Mesenchymal stem cell (in vitro differentiated cells and primary cell): ENCODE data around the gene SYMPK.

Source experiments
- DNase-seq: peaks from one replicate; pipeline ENCODE4 v3.0.0-alpha.2; 2013
- H2AFZ ChIP-seq: one replicate; pipeline ENCODE4 v1.6.1; 2013; ENCODE audit warnings: low read depth, mild to moderate bottlenecking, control low read depth, inconsistent platforms, low read length, moderate library complexity
- H2AK5ac ChIP-seq: 2 replicates; pipeline ENCODE4 v1.6.1; 2013; ENCODE audit warnings: low read length, moderate library complexity, mild to moderate bottlenecking, inconsistent platforms; ENCODE audit not compliant: severe bottlenecking
- H2BK120ac ChIP-seq: one replicate; pipeline ENCODE4 v1.6.1; 2013; ENCODE audit warnings: low read depth, mild to moderate bottlenecking, inconsistent platforms, low read length, moderate library complexity
- H2BK12ac ChIP-seq, 2 experiments: one replicate each; pipeline ENCODE4 v1.6.1; 2013; ENCODE audit warnings: inconsistent platforms in 2 of 2, low read length in 2 of 2, mild to moderate bottlenecking in 2 of 2, moderate library complexity in 2 of 2, control low read depth in 1 of 2
- H2BK15ac ChIP-seq: one replicate; pipeline ENCODE4 v1.6.1; 2013; ENCODE audit warnings: mild to moderate bottlenecking, low read depth, inconsistent platforms; ENCODE audit not compliant: poor library complexity, severe bottlenecking
- H2BK5ac ChIP-seq: 2 replicates; pipeline ENCODE4 v1.6.1; 2013; ENCODE audit warnings: low read depth, mild to moderate bottlenecking, low read length, control low read depth, inconsistent platforms; ENCODE audit not compliant: poor library complexity, severe bottlenecking
- H3K14ac ChIP-seq, 2 experiments: one replicate each; pipeline ENCODE4 v1.6.1; 2013; ENCODE audit warnings: inconsistent platforms in 2 of 2, low read length in 2 of 2, control low read depth in 1 of 2, mild to moderate bottlenecking in 1 of 2, moderate library complexity in 1 of 2
- H3K18ac ChIP-seq, 2 experiments: one replicate each; pipeline ENCODE4 v1.6.1; 2013; ENCODE audit warnings: inconsistent platforms in 2 of 2, low read length in 2 of 2, control low read depth in 1 of 2, low read depth in 1 of 2, mild to moderate bottlenecking in 1 of 2
- H3K23ac ChIP-seq, 2 experiments: one replicate each; pipeline ENCODE4 v1.6.1; 2013; ENCODE audit warnings: inconsistent platforms in 2 of 2, low read length in 2 of 2, mild to moderate bottlenecking in 2 of 2, moderate library complexity in 2 of 2, control low read depth in 1 of 2
- H3K27ac ChIP-seq: 2 replicates; pipeline ENCODE4 v1.5.1; 2013; ENCODE audit warnings: mild to moderate bottlenecking, moderate library complexity, low read length, control low read depth, inconsistent platforms; ENCODE audit not compliant: poor library complexity, severe bottlenecking
- H3K27me3 ChIP-seq, 2 experiments: 2 replicates each; pipeline versions ENCODE4 v1.6.1 to v1.7.0; 2013; ENCODE audit warnings: low read length in 2 of 2, mild to moderate bottlenecking in 2 of 2, moderate library complexity in 2 of 2, control low read depth in 1 of 2, inconsistent platforms in 1 of 2; ENCODE audit not compliant: control insufficient read depth in 1 of 2, insufficient read depth in 1 of 2
- H3K36me3 ChIP-seq, 2 experiments: 2 replicates each; pipeline versions ENCODE4 v1.6.1 to v1.7.0; 2013; ENCODE audit warnings: low read length in 2 of 2, control low read depth in 1 of 2, inconsistent platforms in 1 of 2, low read depth in 1 of 2, mild to moderate bottlenecking in 1 of 2; ENCODE audit not compliant: insufficient read depth in 2 of 2, control insufficient read depth in 1 of 2
- H3K4ac ChIP-seq, 2 experiments: one replicate each; pipeline ENCODE4 v1.6.1; 2013; ENCODE audit warnings: inconsistent platforms in 2 of 2, low read length in 2 of 2, mild to moderate bottlenecking in 2 of 2, moderate library complexity in 2 of 2, control low read depth in 1 of 2, low read depth in 1 of 2
- H3K4me1 ChIP-seq: 2 replicates; pipeline ENCODE4 v1.6.1; 2013; ENCODE audit warnings: low read depth, low read length, control low read depth; ENCODE audit not compliant: control insufficient read depth, insufficient read depth
- H3K4me2 ChIP-seq: 2 replicates; pipeline ENCODE4 v1.6.1; 2013; ENCODE audit warnings: low read length, mild to moderate bottlenecking, inconsistent platforms; ENCODE audit not compliant: poor library complexity, severe bottlenecking
- H3K4me3 ChIP-seq, 2 experiments: 2 replicates each; pipeline versions ENCODE4 v1.5.1 to v1.7.0; 2013; ENCODE audit warnings: low read length in 2 of 2, mild to moderate bottlenecking in 2 of 2, control low read depth in 1 of 2, low read depth in 1 of 2; ENCODE audit not compliant: insufficient read depth in 1 of 2
- H3K79me1 ChIP-seq: replicated peaks from 2 replicates; pipeline ENCODE4 v1.6.1; 2013; ENCODE audit warnings: mild to moderate bottlenecking, control low read depth, low read length, inconsistent platforms; ENCODE audit not compliant: poor library complexity, severe bottlenecking
- H3K9ac ChIP-seq: 2 replicates; pipeline ENCODE4 v1.7.0; 2013; ENCODE audit warnings: mild to moderate bottlenecking, low read length, moderate library complexity
- H3K9me3 ChIP-seq: 2 replicates; pipeline ENCODE4 v1.7.0; 2013; ENCODE audit warnings: mild to moderate bottlenecking, low read length; ENCODE audit not compliant: control insufficient read depth
- H4K8ac ChIP-seq: one replicate; pipeline ENCODE4 v1.6.1; 2013; ENCODE audit warnings: inconsistent platforms, mild to moderate bottlenecking, low read length, moderate library complexity
- H4K91ac ChIP-seq: one replicate; pipeline ENCODE4 v1.6.1; 2013; ENCODE audit warnings: mild to moderate bottlenecking, low read length, inconsistent platforms
- WGBS: methylation state at CpG from one replicate; pipeline ENCODE4 v1.1.7; 2013; ENCODE audit warnings: mixed read lengths; 5-methylcytosine and 5-hydroxymethylcytosine counted together

Gene SYMPK

GRCh38 chr19:45821103-45821521 lies 41.8 kb downstream of the SYMPK start:
- no peak overlapping the region for H3K4me3 ChIP-seq
- WGBS: 97% methylated on average over 8 of the region's 8 CpGs

GRCh38 chr19:45820413-45821102 lies 42.4 kb downstream of the SYMPK start:
- Histone ChIP-seq H2BK15ac (no peak overlapping the region), H3K79me1 (peaks cover 3% of the 10 kb centered on the region), H2BK120ac (no peak overlapping the region), H3K27me3 (no peaks in the 10 kb centered on the region), H3K36me3 (peaks cover 74 to 76% of the 10 kb centered on the region in 2 experiments), H3K18ac (no peak overlapping the region), H2AK5ac (no peak overlapping the region), H2BK12ac (no peak overlapping the region), H3K4me2 (no peak overlapping the region), H4K91ac (no peak overlapping the region), H3K4me1 (peaks cover 28% of the 10 kb centered on the region), H3K4me3 (no peak overlapping the region), H3K4ac (peak overlapping the region in 1 of 2 experiments; percentile 19), H2BK5ac (no peak overlapping the region), H3K9me3 (no peaks in the 10 kb centered on the region), H3K23ac (no peak overlapping the region), H3K27ac (no peak overlapping the region), H3K9ac (no peak overlapping the region), H4K8ac (no peak overlapping the region), H3K14ac (no peak overlapping the region), H2AFZ (no peak overlapping the region)
- no peak for DNase-seq
- WGBS: 84% methylated on average over 18 of the region's 20 CpGs

More at GRCh38 chr19:45821103-45821521, 41.8 kb downstream of the SYMPK start:
- Histone ChIP-seq H3K9me3 (no peaks in the 10 kb centered on the region), H3K36me3 (peaks cover 79 to 81% of the 10 kb centered on the region in 2 experiments), H2BK15ac (no peak overlapping the region), H3K9ac (no peak overlapping the region), H3K23ac (no peak overlapping the region), H4K8ac (no peak overlapping the region), H2BK5ac (no peak overlapping the region), H3K27ac (no peak overlapping the region), H3K14ac (no peak overlapping the region), H2AFZ (no peak overlapping the region), H2BK120ac (no peak overlapping the region), H3K4ac (no peak overlapping the region), H4K91ac (no peak overlapping the region), H2BK12ac (no peak overlapping the region), H3K18ac (no peak overlapping the region), H3K4me2 (no peak overlapping the region), H2AK5ac (no peak overlapping the region), H3K79me1 (peaks cover 3% of the 10 kb centered on the region), H3K4me1 (peaks cover 23% of the 10 kb centered on the region), H3K27me3 (no peaks in the 10 kb centered on the region)
- no peak for DNase-seq

- Histone ChIP-seq H3K4ac (no peak overlapping the region), H4K8ac (no peak overlapping the region), H2BK5ac (no peak overlapping the region), H2BK120ac (no peak overlapping the region), H3K9ac (no peak overlapping the region), H2AFZ (no peak overlapping the region), H3K4me2 (no peak overlapping the region), H2AK5ac (no peak overlapping the region), H3K23ac (no peak overlapping the region), H2BK12ac (no peak overlapping the region), H3K9me3 (no peaks in the 10 kb centered on the region), H3K27ac (no peak overlapping the region), H3K27me3 (no peaks in the 10 kb centered on the region), H3K79me1 (peaks cover 3% of the 10 kb centered on the region), H2BK15ac (no peak overlapping the region), H4K91ac (no peak overlapping the region), H3K4me3 (no peak overlapping the region), H3K18ac (no peak overlapping the region), H3K14ac (no peak overlapping the region), H3K36me3 (peaks cover 66 to 68% of the 10 kb centered on the region in 2 experiments), H3K4me1 (peaks cover 34% of the 10 kb centered on the region)
- 94% methylated on average over 6 of the region's 6 CpGs for WGBS
- no peak for DNase-seq
Observed at GRCh38 chr19:45819769-45820168, 43.2 kb downstream of the SYMPK start.

GRCh38 chr19:45817725-45818301 lies 45.1 kb downstream of the SYMPK start:
- no peak overlapping the region for H3K23ac ChIP-seq
- no peak overlapping the region for H2BK12ac ChIP-seq
- peaks cover 36% of the 10 kb centered on the region for H3K4me1 ChIP-seq
- no peak overlapping the region for H3K18ac ChIP-seq
- no peak overlapping the region for H3K14ac ChIP-seq
- peak overlapping the region; percentile 44 for H2AK5ac ChIP-seq
- no peaks in the 10 kb centered on the region for H3K9me3 ChIP-seq
- no peak overlapping the region for H3K27ac ChIP-seq
- no peak overlapping the region for H3K4ac ChIP-seq
- H2BK120ac ChIP-seq: no peak overlapping the region
- H4K91ac ChIP-seq: no peak overlapping the region
- H3K36me3 ChIP-seq: peaks cover 46 to 53% of the 10 kb centered on the region in 2 experiments
- DNase-seq: no peak
- H3K4me3 ChIP-seq: no peak overlapping the region
- H2BK15ac ChIP-seq: no peak overlapping the region
- WGBS: 80% methylated on average over 19 of the region's 19 CpGs
- H3K27me3 ChIP-seq: no peaks in the 10 kb centered on the region
- H4K8ac ChIP-seq: peak overlapping the region; percentile 73
- no peak overlapping the region for H3K9ac ChIP-seq
- H2AFZ ChIP-seq: no peak overlapping the region
- H3K4me2 ChIP-seq: no peak overlapping the region
- H2BK5ac ChIP-seq: no peak overlapping the region
- no peaks in the 10 kb centered on the region for H3K79me1 ChIP-seq
